ENCODE data around the gene PPP1R3F.

The PPP1R3F gene

GRCh38 chrX:49273181-49273727, 3.7 kb downstream of the PPP1R3F start:
- Histone ChIP-seq H3K4me1 (ENCODE audit: insufficient read depth, insufficient read length) (peaks cover 10% of the 10 kb centered on the region), H3K27me3 (ENCODE audit: insufficient read depth, insufficient read length) (no peaks in the 10 kb centered on the region), H3K4me3 (ENCODE audit: insufficient read length, low read depth) (no peak overlapping the region), H3K9ac (ENCODE audit: insufficient read length, low read depth) (no peak overlapping the region), H3K9me3 (ENCODE audit: insufficient read depth, low read length) (no peaks in the 10 kb centered on the region), H3K36me3 (ENCODE audit: insufficient read depth, insufficient read length, low read length) (peaks cover 63% of the 10 kb centered on the region)
- DNase-seq (ENCODE audit: low read depth, low spot score): no peak
- TF ChIP-seq YY1 (IDR thresholded peaks at IDR 0.05; ENCODE audit: insufficient read depth, insufficient read length) (no peak), SUZ12 (IDR thresholded peaks at IDR 0.05; ENCODE audit: extremely low read depth, insufficient read depth, insufficient read length) (no peak), ZNF274 (IDR thresholded peaks at IDR 0.05; ENCODE audit: low read depth, low read length) (no peak)

GRCh38 chrX:49276207-49276606, 6.6 kb downstream of the PPP1R3F start:
- Histone ChIP-seq H3K4me1 (ENCODE audit: insufficient read depth, insufficient read length) (peaks cover 7% of the 10 kb centered on the region), H3K9me3 (ENCODE audit: insufficient read depth, low read length) (no peaks in the 10 kb centered on the region), H3K27me3 (ENCODE audit: insufficient read depth, insufficient read length) (no peaks in the 10 kb centered on the region), H3K36me3 (ENCODE audit: insufficient read depth, insufficient read length, low read length) (peaks cover 60% of the 10 kb centered on the region), H3K9ac (ENCODE audit: insufficient read length, low read depth) (no peak overlapping the region), H3K4me3 (ENCODE audit: insufficient read length, low read depth) (no peak overlapping the region)
- TF ChIP-seq YY1 (IDR thresholded peaks at IDR 0.05; ENCODE audit: insufficient read depth, insufficient read length) (no peak), ZNF274 (IDR thresholded peaks at IDR 0.05; ENCODE audit: low read depth, low read length) (no peak), SUZ12 (IDR thresholded peaks at IDR 0.05; ENCODE audit: extremely low read depth, insufficient read depth, insufficient read length) (no peak)
- DNase-seq (ENCODE audit: low read depth, low spot score): no peak

GRCh38 chrX:49276671-49277534, 7.3 kb downstream of the PPP1R3F start:
- Histone ChIP-seq H3K4me3 (ENCODE audit: insufficient read length, low read depth) (no peak overlapping the region), H3K36me3 (ENCODE audit: insufficient read depth, insufficient read length, low read length) (peaks cover 53% of the 10 kb centered on the region), H3K27me3 (ENCODE audit: insufficient read depth, insufficient read length) (no peaks in the 10 kb centered on the region), H3K9me3 (ENCODE audit: insufficient read depth, low read length) (no peaks in the 10 kb centered on the region), H3K9ac (ENCODE audit: insufficient read length, low read depth) (peak overlapping the region; percentile 2), H3K4me1 (ENCODE audit: insufficient read depth, insufficient read length) (peaks cover 5% of the 10 kb centered on the region)
- DNase-seq (ENCODE audit: low read depth, low spot score): no peak
- no peak for TF ChIP-seq YY1 (IDR thresholded peaks at IDR 0.05; ENCODE audit: insufficient read depth, insufficient read length)
- TF ChIP-seq SUZ12 (IDR thresholded peaks at IDR 0.05; ENCODE audit: extremely low read depth, insufficient read depth, insufficient read length): no peak
- no peak for TF ChIP-seq ZNF274 (IDR thresholded peaks at IDR 0.05; ENCODE audit: low read depth, low read length)

DNA sequence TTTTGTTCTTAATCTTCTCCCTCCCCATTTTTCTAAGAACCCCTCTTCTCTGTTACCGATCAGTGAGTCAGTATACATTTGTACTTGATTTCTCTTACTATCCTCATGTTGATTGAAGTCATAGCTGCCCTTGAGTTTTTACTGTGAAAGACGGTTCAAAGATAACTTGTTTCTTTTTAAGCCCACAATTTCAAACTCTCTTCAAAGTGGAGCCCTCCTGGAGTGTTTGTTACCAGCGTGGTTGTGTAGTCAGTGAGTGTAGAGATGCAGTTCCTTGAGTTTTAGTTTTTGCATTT, 7.9 kb downstream of the PPP1R3F start:
- TF ChIP-seq SUZ12 (IDR thresholded peaks at IDR 0.05; ENCODE audit: extremely low read depth, insufficient read depth, insufficient read length) (no peak), YY1 (IDR thresholded peaks at IDR 0.05; ENCODE audit: insufficient read depth, insufficient read length) (no peak)
- H3K27me3 ChIP-seq (ENCODE audit: insufficient read depth, insufficient read length): no peaks in the 10 kb centered on the region
- H3K9ac ChIP-seq (ENCODE audit: insufficient read length, low read depth): no peak overlapping the region

GRCh38 chrX:49278081-49278480, 8.5 kb downstream of the PPP1R3F start:
- peaks cover 5% of the 10 kb centered on the region for H3K4me1 ChIP-seq (ENCODE audit: insufficient read depth, insufficient read length)
- no peak for TF ChIP-seq SUZ12 (IDR thresholded peaks at IDR 0.05; ENCODE audit: extremely low read depth, insufficient read depth, insufficient read length)
- TF ChIP-seq ZNF274 (IDR thresholded peaks at IDR 0.05; ENCODE audit: low read depth, low read length): no peak
- no peak for TF ChIP-seq YY1 (IDR thresholded peaks at IDR 0.05; ENCODE audit: insufficient read depth, insufficient read length)

More for the DNA sequence above, 7.9 kb downstream of the PPP1R3F start:
- peaks cover 47% of the 10 kb centered on the region for H3K36me3 ChIP-seq (ENCODE audit: insufficient read depth, insufficient read length, low read length)
- no peak for DNase-seq (ENCODE audit: low read depth, low spot score)
- peaks cover 5% of the 10 kb centered on the region for H3K4me1 ChIP-seq (ENCODE audit: insufficient read depth, insufficient read length)
- no peak overlapping the region for H3K4me3 ChIP-seq (ENCODE audit: insufficient read length, low read depth)
- no peaks in the 10 kb centered on the region for H3K9me3 ChIP-seq (ENCODE audit: insufficient read depth, low read length)

DNA sequence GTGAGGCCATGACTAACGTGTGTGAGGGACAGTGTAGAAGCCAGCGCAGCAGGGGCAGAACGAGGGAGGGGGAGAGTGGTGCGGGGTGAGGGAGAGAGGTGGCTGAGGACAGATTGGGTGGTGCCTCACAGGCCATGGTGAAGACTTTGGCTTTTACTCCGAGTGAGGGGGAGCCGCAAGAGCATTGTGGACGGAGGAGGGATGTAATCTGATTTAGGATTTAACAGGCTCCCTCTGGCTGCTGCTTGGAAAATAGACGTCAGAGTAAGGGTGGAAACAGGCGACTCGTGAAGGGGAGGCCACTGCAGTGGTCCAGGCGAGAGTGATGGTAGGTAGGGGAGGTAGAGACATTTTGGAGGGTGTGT, 13.0 kb downstream of the PPP1R3F start:
- peaks cover 5% of the 10 kb centered on the region for H3K4me1 ChIP-seq (ENCODE audit: insufficient read depth, insufficient read length)
- no peaks in the 10 kb centered on the region for H3K27me3 ChIP-seq (ENCODE audit: insufficient read depth, insufficient read length)
- no peaks in the 10 kb centered on the region for H3K9me3 ChIP-seq (ENCODE audit: insufficient read depth, low read length)
- peak; percentile 32 for DNase-seq (ENCODE audit: low read depth, low spot score)
- peaks cover 23% of the 10 kb centered on the region for H3K36me3 ChIP-seq (ENCODE audit: insufficient read depth, insufficient read length, low read length)
- H3K9ac ChIP-seq (ENCODE audit: insufficient read length, low read depth): no peak overlapping the region
- TF ChIP-seq ZNF274 (IDR thresholded peaks at IDR 0.05; ENCODE audit: low read depth, low read length) (no peak), YY1 (IDR thresholded peaks at IDR 0.05; ENCODE audit: insufficient read depth, insufficient read length) (no peak), SUZ12 (IDR thresholded peaks at IDR 0.05; ENCODE audit: extremely low read depth, insufficient read depth, insufficient read length) (no peak)
- no peak overlapping the region for H3K4me3 ChIP-seq (ENCODE audit: insufficient read length, low read depth)

More at GRCh38 chrX:49278081-49278480, 8.5 kb downstream of the PPP1R3F start:
- no peaks in the 10 kb centered on the region for H3K9me3 ChIP-seq (ENCODE audit: insufficient read depth, low read length)
- DNase-seq (ENCODE audit: low read depth, low spot score): no peak
- no peak overlapping the region for H3K9ac ChIP-seq (ENCODE audit: insufficient read length, low read depth)
- no peaks in the 10 kb centered on the region for H3K27me3 ChIP-seq (ENCODE audit: insufficient read depth, insufficient read length)
- peaks cover 42% of the 10 kb centered on the region for H3K36me3 ChIP-seq (ENCODE audit: insufficient read depth, insufficient read length, low read length)
- no peak overlapping the region for H3K4me3 ChIP-seq (ENCODE audit: insufficient read length, low read depth)

GRCh38 chrX:49284212-49284611, 14.6 kb downstream of the PPP1R3F start:
- no peak for DNase-seq (ENCODE audit: low read depth, low spot score)
- Histone ChIP-seq H3K9ac (ENCODE audit: insufficient read length, low read depth) (no peak overlapping the region), H3K9me3 (ENCODE audit: insufficient read depth, low read length) (no peaks in the 10 kb centered on the region)

More at GRCh38 chrX:49284212-49284611, 14.6 kb downstream of the PPP1R3F start:
- TF ChIP-seq SUZ12 (IDR thresholded peaks at IDR 0.05; ENCODE audit: extremely low read depth, insufficient read depth, insufficient read length): no peak
- TF ChIP-seq YY1 (IDR thresholded peaks at IDR 0.05; ENCODE audit: insufficient read depth, insufficient read length): no peak
- no peak for TF ChIP-seq ZNF274 (IDR thresholded peaks at IDR 0.05; ENCODE audit: low read depth, low read length)
- Histone ChIP-seq H3K36me3 (ENCODE audit: insufficient read depth, insufficient read length, low read length) (peaks cover 18% of the 10 kb centered on the region), H3K4me1 (ENCODE audit: insufficient read depth, insufficient read length) (peaks cover 5% of the 10 kb centered on the region), H3K27me3 (ENCODE audit: insufficient read depth, insufficient read length) (no peaks in the 10 kb centered on the region), H3K4me3 (ENCODE audit: insufficient read length, low read depth) (no peak overlapping the region)

Measured in NT2/D1 (cell line).